Esophagus squamous epithelium (tissue), 5 donors: Measurements from ENCODE around the gene ARHGEF17. TPM values are rescaled to one million over a fixed set of nuclear protein-coding genes. Genes with fewer than 3 reads are reported as not detected.

Experiments
- DNase-seq: peaks from one replicate; lab custom pipeline; 2025; lab: John Stamatoyannopoulos, UW
- H3K27ac ChIP-seq, 4 donors: fragments of 200-600 bp; sonication (generic); one replicate each; pipeline ENCODE4 v1.5.1; 2016 to 2019; ENCODE audit warnings: mild to moderate bottlenecking in 1 of 4
- H3K27me3 ChIP-seq, 4 donors: fragments of 200-600 bp; sonication (generic); 1 replicate in 3 of 4; 2 replicates in 1 of 4; pipeline versions ENCODE4 v1.5.1 to v1.6.0; 2017 to 2021; ENCODE audit warnings: antibody characterized with exemption in 1 of 4
- H3K36me3 ChIP-seq, 3 donors: fragments of 200-600 bp; sonication (generic); one replicate each; pipeline ENCODE4 v1.5.1; 2016 to 2019
- H3K4me1 ChIP-seq, 3 donors: fragments of 200-600 bp; sonication (generic); one replicate each; pipeline ENCODE4 v1.5.1; 2017 to 2019
- H3K4me3 ChIP-seq, 4 donors: fragments of 200-600 bp; sonication (generic); 1 replicate in 3 of 4; 2 replicates in 1 of 4; pipeline ENCODE4 v1.5.1; 2016 to 2019; ENCODE audit warnings: mild to moderate bottlenecking in 2 of 4, moderate library complexity in 1 of 4
- H3K9me3 ChIP-seq, 3 donors: fragments of 200-600 bp; sonication (generic); one replicate each; pipeline ENCODE4 v1.5.1; 2016 to 2019
- POLR2A ChIP-seq, 4 donors: fragments of 450-650 bp; IDR thresholded peaks; one replicate each; pipeline ENCODE4 v1.6.1; 2017; ENCODE audit warnings: antibody characterized with exemption in 4 of 4, mild to moderate bottlenecking in 4 of 4, moderate library complexity in 3 of 4
- WGBS, 2 donors: methylation state at CpG; one replicate each; pipeline ENCODE4 v1.1.5; 2018; 5-methylcytosine and 5-hydroxymethylcytosine counted together
- intact Hi-C: fragments of 100-400 bp; cut with DNase I; formaldehyde crosslinking; loops from one replicate; pipeline ENCODE4 v1.15.0; 2022
- total RNA-seq, 4 donors: library from RNA; depleted of rRNA; stranded (reverse); fragments of >200 nt; gene quantifications; one replicate each; pipeline ENCODE4 v1.1.0, GENCODE V29; 2016
- TF ChIP-seq, protein P1 (sequence below), 6 experiments: fragments of 450-650 bp in 4 of 6; fragments of 200-600 bp in 2 of 6; sonication (generic) in 2 of 6; IDR thresholded peaks; one replicate each; pipeline ENCODE4 v1.5.1; 2016 to 2019; ENCODE audit warnings: antibody characterized with exemption in 6 of 6, mild to moderate bottlenecking in 4 of 6, moderate library complexity in 4 of 6
- donor health status: DM: yes; HTN: yes; CAD: no.

The ARHGEF17 gene
- total RNA-seq, 4 donors from 2014 or later: 3.2 to 23.1 (median 5.4) TPM

DNA sequence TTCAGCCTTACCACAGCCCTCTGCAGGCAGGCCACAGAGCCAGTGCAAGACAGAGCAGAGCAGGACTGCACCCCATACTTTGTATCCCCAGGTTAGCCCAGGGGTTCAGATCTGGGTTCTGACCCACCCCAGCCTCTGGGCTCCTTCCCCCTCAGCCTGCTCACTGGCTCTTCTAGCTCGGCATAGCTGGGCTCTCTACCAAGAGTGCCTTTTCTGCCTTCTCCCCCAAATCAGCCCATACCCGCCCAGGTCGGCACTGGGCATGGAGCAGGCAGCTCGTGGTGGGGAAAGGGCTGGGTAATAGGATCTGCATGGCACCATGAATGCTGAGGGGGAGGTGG is 76.4 kb downstream of the ARHGEF17 start:
- Histone ChIP-seq H3K4me1 (peaks cover 48 to 95% (median 52%) of the 10 kb centered on the region in 3 donors), H3K27ac (peak overlapping the region in 3 of 4 donors; percentile 10 to 82 (median 44)), H3K36me3 (no peaks in the 10 kb centered on the region), H3K4me3 (no peak overlapping the region), H3K27me3 (no peaks in the 10 kb centered on the region), H3K9me3 (no peaks in the 10 kb centered on the region)
- intact Hi-C loops: no loop called here
- TF ChIP-seq, protein P1, sequence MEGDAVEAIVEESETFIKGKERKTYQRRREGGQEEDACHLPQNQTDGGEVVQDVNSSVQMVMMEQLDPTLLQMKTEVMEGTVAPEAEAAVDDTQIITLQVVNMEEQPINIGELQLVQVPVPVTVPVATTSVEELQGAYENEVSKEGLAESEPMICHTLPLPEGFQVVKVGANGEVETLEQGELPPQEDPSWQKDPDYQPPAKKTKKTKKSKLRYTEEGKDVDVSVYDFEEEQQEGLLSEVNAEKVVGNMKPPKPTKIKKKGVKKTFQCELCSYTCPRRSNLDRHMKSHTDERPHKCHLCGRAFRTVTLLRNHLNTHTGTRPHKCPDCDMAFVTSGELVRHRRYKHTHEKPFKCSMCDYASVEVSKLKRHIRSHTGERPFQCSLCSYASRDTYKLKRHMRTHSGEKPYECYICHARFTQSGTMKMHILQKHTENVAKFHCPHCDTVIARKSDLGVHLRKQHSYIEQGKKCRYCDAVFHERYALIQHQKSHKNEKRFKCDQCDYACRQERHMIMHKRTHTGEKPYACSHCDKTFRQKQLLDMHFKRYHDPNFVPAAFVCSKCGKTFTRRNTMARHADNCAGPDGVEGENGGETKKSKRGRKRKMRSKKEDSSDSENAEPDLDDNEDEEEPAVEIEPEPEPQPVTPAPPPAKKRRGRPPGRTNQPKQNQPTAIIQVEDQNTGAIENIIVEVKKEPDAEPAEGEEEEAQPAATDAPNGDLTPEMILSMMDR (IDR thresholded peaks at IDR 0.05): no peak
- TF ChIP-seq POLR2A (IDR thresholded peaks at IDR 0.05): no peak
- WGBS, 2 donors: 40% methylated on average over 1 of the region's 4 CpGs; no CpG with 5 or more reads in 1 of the 2 donors
- DNase-seq: no peak

DNA sequence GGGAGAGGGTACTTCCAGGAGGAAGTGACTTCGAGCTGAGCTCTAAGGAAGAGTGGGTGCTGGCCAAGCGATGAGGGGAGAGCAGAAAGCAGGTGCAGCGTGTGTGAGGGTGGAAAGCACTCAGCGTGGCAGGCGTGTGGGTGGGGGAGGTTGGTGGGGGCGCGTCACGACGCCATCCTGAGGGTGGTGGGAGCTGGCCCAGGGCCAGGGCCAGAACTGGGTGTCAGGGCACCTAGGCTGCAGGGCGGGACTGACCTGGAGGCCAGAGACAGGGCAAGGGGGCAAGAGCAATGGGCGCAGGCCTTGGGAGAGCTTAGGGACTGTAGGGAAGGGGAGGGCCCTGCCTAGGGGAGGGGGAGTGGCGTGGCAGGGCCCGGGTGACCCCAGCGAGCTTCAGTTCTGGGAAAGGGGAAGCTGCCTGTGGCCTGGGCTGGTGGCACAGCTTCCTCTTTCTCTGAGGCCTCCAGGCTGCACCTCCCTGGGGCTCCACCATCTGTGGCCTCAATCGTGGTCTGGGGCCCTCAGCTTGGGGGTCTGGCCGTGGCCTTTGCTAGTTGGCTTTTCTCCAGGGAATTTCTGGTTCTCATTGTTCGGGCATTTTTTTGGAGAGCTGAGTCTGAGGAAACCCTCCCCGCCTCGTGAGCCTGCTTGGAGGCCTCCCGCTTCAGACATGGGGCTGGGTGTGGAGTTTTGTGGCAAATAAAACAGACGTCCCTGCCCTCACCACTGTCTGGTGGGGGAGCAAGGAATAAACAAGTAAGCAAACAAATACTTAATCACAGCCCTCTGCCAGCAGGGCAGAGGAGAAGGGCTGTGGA is 77.0 kb downstream of the ARHGEF17 start:
- Histone ChIP-seq H3K27me3 (no peaks in the 10 kb centered on the region), H3K9me3 (no peaks in the 10 kb centered on the region), H3K4me1 (peaks cover 48 to 92% (median 52%) of the 10 kb centered on the region in 3 donors), H3K4me3 (no peak overlapping the region), H3K27ac (peak overlapping the region; percentile 17 to 82 (median 36)), H3K36me3 (no peaks in the 10 kb centered on the region)
- intact Hi-C loops: no loop called here
- DNase-seq: peak; percentile 37
- no peak for TF ChIP-seq POLR2A (IDR thresholded peaks at IDR 0.05)
- TF ChIP-seq, protein P1 (IDR thresholded peaks at IDR 0.05): no peak
- 47 to 48% methylated on average over 11 to 12 of the region's 21 CpGs for WGBS, 2 donors

DNA sequence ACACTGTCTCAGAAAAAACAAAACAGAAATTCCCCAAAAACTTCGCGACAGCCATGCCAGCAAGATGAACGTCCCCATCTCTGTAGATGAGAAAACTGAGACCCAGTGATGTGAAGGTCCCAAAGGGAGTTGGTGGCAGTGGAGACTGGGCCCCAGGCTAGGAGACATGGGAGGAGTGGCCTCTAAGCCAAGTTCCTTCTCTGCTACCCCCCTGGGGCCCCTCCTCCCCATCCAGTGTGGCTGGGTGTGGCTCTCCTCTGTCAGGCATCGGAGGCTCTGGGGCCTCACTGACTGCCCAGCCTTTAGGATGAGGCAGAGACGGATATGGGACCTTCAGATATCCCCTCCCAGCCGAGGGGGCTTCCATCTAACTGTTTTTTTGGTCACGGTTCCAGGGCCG is 77.9 kb downstream of the ARHGEF17 start:
- Histone ChIP-seq H3K27me3 (no peaks in the 10 kb centered on the region), H3K4me3 (no peak overlapping the region), H3K27ac (peak overlapping the region in 3 of 4 donors; percentile 27 to 82 (median 44)), H3K4me1 (peaks cover 48 to 87% (median 52%) of the 10 kb centered on the region in 3 donors), H3K36me3 (peaks cover 0 to 7% (median 0%) of the 10 kb centered on the region in 3 donors), H3K9me3 (no peaks in the 10 kb centered on the region)
- intact Hi-C loops: no loop called here
- no peak for DNase-seq
- 68 to 72% methylated on average over 4 to 8 of the region's 8 CpGs for WGBS, 2 donors
- TF ChIP-seq, protein P1 (IDR thresholded peaks at IDR 0.05): no peak
- TF ChIP-seq POLR2A (IDR thresholded peaks at IDR 0.05): no peak

DNA sequence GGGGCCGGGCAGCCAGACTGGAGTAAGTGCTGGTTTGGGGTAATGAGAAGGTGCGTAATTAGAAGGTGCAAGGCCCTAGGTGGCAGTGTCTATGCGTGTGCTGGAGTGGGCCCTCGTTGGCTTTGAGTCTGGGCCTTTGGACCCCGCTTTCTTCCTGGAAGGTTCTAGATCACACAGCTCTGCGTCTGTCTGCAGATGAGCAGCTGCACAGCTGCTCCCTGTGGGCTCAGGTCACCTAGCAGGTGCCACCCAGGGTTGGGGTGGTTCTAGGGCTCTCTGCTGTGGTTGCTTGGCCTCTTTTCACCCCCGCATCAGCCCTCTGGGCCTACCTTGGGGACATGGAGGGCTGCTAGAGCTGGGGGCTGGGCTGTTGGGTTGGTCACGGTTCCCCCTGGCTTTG is 78.5 kb downstream of the ARHGEF17 start:
- DNase-seq: no peak
- intact Hi-C loops: no loop called here
- Histone ChIP-seq H3K27ac (peak overlapping the region in 3 of 4 donors; percentile 29 to 82 (median 44)), H3K4me3 (no peak overlapping the region), H3K4me1 (peaks cover 48 to 82% (median 52%) of the 10 kb centered on the region in 3 donors), H3K9me3 (no peaks in the 10 kb centered on the region), H3K27me3 (no peaks in the 10 kb centered on the region), H3K36me3 (peaks cover 0 to 12% (median 0%) of the 10 kb centered on the region in 3 donors)
- TF ChIP-seq POLR2A (IDR thresholded peaks at IDR 0.05): no peak
- TF ChIP-seq, protein P1 (IDR thresholded peaks at IDR 0.05): no peak
- WGBS, 2 donors: 80 to 95% methylated on average over 3 to 4 of the region's 8 CpGs

GRCh38 chr11:73387594-73388264 is 79.7 kb downstream of the ARHGEF17 start:
- 76 to 88% methylated on average over 6 to 8 of the region's 21 CpGs for WGBS, 2 donors
- H3K36me3 ChIP-seq: peaks cover 0 to 22% (median 4%) of the 10 kb centered on the region in 3 donors
- peaks cover 42 to 70% (median 51%) of the 10 kb centered on the region in 3 donors for H3K4me1 ChIP-seq
- intact Hi-C loops: no loop called here
- peak overlapping the region in 3 of 4 donors; percentile 13 to 55 (median 29) for H3K27ac ChIP-seq
- no peaks in the 10 kb centered on the region for H3K27me3 ChIP-seq
- DNase-seq: no peak
- H3K4me3 ChIP-seq: no peak overlapping the region
- TF ChIP-seq POLR2A (IDR thresholded peaks at IDR 0.05): no peak
- TF ChIP-seq, protein P1 (IDR thresholded peaks at IDR 0.05): no peak
- H3K9me3 ChIP-seq: no peaks in the 10 kb centered on the region
